GM12891 (cell line): ENCODE measurements around the gene LRRC4B.

Experiments used
- POLR2A ChIP-seq: IDR thresholded peaks from 2 replicates; pipeline ENCODE4 v1.6.1; 2011; ENCODE audit warnings: low read depth, low read length, control low read depth
- POLR2AphosphoS5 ChIP-seq: IDR thresholded peaks from 2 replicates; pipeline ENCODE4 v1.6.1; 2011; ENCODE audit warnings: low read depth, low read length, control low read depth
- TAF1 ChIP-seq: IDR thresholded peaks from 2 replicates; pipeline ENCODE4 v1.6.1; 2011; ENCODE audit warnings: low read depth, low read length, control low read depth

GRCh38 chr19:50511069-50511822 lies 57.0 kb downstream of the LRRC4B start, which contains the start of gene JOSD2:
- no peak for TF ChIP-seq POLR2A
- TF ChIP-seq TAF1: no peak
- peak; percentile 55; the same call in 1 of the 2 replicates for TF ChIP-seq POLR2AphosphoS5
